Natural killer cell (primary cell): ENCODE measurements around the gene GTPBP10. TPM values are rescaled to one million over a fixed set of nuclear protein-coding genes. Genes with fewer than 3 reads are reported as not detected.

Experiments used
- ATAC-seq, 3 donors: fragments of 150-1000 bp in 2 of 3; fragments of 200-7000 bp in 1 of 3; cut with Tn5 transposase; 1 replicate in 1 of 3; 2 replicates in 2 of 3; pipeline ENCODE4 v1.10.0; 2021; ENCODE audit warnings: mild to moderate bottlenecking in 2 of 3, moderate library complexity in 2 of 3
- DNase-seq, 2 donors: peaks; one replicate each; pipeline versions ENCODE4 v3.0.0 to v3.0.0-alpha.2; 2013 to 2021; ENCODE audit warnings: mixed read lengths in 1 of 2
- H3K27ac ChIP-seq: one replicate; pipeline ENCODE4 v1.5.1; 2013; ENCODE audit warnings: mild to moderate bottlenecking, low read length
- H3K27me3 ChIP-seq: one replicate; pipeline ENCODE4 v1.6.1; 2013; ENCODE audit warnings: low read length; ENCODE audit not compliant: control insufficient read depth, insufficient read depth
- H3K36me3 ChIP-seq: one replicate; pipeline ENCODE4 v1.6.1; 2013; ENCODE audit warnings: low read length; ENCODE audit not compliant: control insufficient read depth, insufficient read depth
- H3K4me1 ChIP-seq: one replicate; pipeline ENCODE4 v1.6.1; 2013; ENCODE audit warnings: low read length; ENCODE audit not compliant: control insufficient read depth, insufficient read depth
- H3K4me3 ChIP-seq: one replicate; pipeline ENCODE4 v1.5.1; 2013; ENCODE audit warnings: low read length
- H3K9me3 ChIP-seq: one replicate; pipeline ENCODE4 v1.6.1; 2013; ENCODE audit warnings: low read length; ENCODE audit not compliant: control insufficient read depth, insufficient read depth
- H3K27ac Mint-ChIP-seq, 2 donors: one replicate each; pipeline ENCODE4 v1.8.0; 2022; ENCODE audit warnings: mild to moderate bottlenecking in 2 of 2, mixed read lengths in 2 of 2, moderate library complexity in 1 of 2
- H3K27me3 Mint-ChIP-seq, 2 donors: one replicate each; pipeline ENCODE4 v1.8.0; 2022; ENCODE audit warnings: low read depth in 2 of 2, mixed read lengths in 2 of 2
- H3K36me3 Mint-ChIP-seq: one replicate; pipeline ENCODE4 v1.8.0; 2022; ENCODE audit warnings: mixed read lengths
- H3K4me1 Mint-ChIP-seq, 2 donors: one replicate each; pipeline ENCODE4 v1.8.0; 2022; ENCODE audit warnings: mixed read lengths in 2 of 2
- H3K4me3 Mint-ChIP-seq: one replicate; pipeline ENCODE4 v1.8.0; 2022; ENCODE audit warnings: mild to moderate bottlenecking, moderate library complexity, mixed read lengths
- H3K9me3 Mint-ChIP-seq, 2 donors: one replicate each; pipeline ENCODE4 v1.8.0; 2022; ENCODE audit warnings: mixed read lengths in 2 of 2
- WGBS: methylation state at CpG from one replicate; pipeline ENCODE4 v1.1.7; 2013; ENCODE audit warnings: missing lambda C conversion rate; ENCODE audit not compliant: insufficient coverage; 5-methylcytosine and 5-hydroxymethylcytosine counted together
- intact Hi-C: fragments of 100-400 bp; cut with micrococcal nuclease; formaldehyde crosslinking; loops from one replicate; pipeline ENCODE4 v1.14.2; 2022
- total RNA-seq, 4 donors: library from RNA; stranded (reverse); fragments of 120-200 nt in 1 of 4; gene quantifications; one replicate each; pipeline versions ENCODE4 v1.2.3 to v1.2.4, GENCODE V29; 2013 to 2022
- TF ChIP-seq, protein P1 (sequence below): fragments of 200-600 bp; IDR thresholded peaks from one replicate; pipeline ENCODE4 v1.8.0; 2022; ENCODE audit warnings: antibody characterized with exemption

Gene GTPBP10
- total RNA-seq, 3 donors from 2014 or later (not counting 1 experiment from before 2014, with no cell fraction given) = 15.2 to 19.6 (median 19.2) TPM

DNA sequence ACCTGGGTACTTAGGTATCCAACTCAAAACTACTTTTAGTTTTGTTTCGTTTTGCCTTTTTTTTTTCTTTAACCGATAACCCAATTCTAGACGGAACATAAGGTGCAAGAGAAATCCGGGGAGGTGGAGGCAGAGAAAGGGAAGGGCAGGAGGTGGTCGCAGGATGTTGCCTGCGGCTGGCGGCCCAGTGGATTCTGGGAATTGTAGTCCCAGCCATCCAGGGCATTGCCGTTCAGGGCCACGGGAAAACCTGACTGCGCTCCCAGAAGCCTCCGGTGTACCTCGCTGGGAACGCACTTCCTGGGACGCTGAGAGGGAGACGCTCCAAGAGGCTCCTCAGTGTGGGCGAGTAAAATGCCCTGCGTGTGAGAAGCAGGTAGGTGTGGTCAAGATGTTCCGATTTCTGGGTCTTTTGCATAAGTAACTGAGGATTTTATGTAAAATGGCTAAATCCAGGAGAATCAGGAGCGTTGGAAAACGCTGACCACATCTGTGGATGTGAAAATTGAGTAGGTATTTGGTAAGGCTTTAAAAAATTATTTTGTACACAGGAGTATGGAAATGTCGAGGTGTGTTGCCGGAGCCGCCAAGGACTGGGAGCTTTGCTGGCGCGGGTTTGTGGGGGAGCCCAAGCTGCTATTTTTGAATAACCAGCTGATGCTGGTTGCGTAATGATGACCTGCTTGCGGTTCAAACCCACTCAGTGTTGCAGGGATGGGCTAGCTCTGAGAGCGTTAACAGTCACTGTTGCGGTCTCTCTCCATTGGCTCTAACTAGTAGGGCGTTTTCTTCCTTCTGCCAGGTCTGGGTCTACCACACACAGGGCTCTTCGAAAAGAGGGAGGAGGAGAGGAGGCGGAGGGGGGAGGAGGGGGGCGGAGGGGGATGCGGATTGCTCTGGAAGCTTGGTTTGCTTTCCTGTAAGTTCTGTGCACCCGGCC, 56.9 kb downstream of the GTPBP10 start, which contains the start of gene CLDN12:
CLDN12 (plus strand) TSS at position 288 of the 940 bp plus-strand sequence. CDS start 9,216 bp downstream, outside the sequence.
- Mint-ChIP-seq H3K27ac (peak within 1 kb of the TSS; percentile 92 to 96), H3K9me3 (peaks cover 2 to 7% of the 10 kb centered on the region in 2 donors), H3K36me3 (peaks cover 7% of the 10 kb centered on the region), H3K4me3 (peak within 1 kb of the TSS; percentile 93), H3K27me3 (no peaks in the 10 kb centered on the region), H3K4me1 (peaks cover 16 to 19% of the 10 kb centered on the region in 2 donors)
- DNase-seq (peak; percentile 72 to 91), ATAC-seq (peak; percentile 95 to 96 (median 96))
- Histone ChIP-seq H3K4me3 (peak within 1 kb of the TSS; percentile 63), H3K27me3 (no peaks in the 10 kb centered on the region), H3K4me1 (peaks cover 10% of the 10 kb centered on the region), H3K27ac (peak within 1 kb of the TSS; percentile 53), H3K9me3 (peaks cover 3% of the 10 kb centered on the region), H3K36me3 (no peaks in the 10 kb centered on the region)
- intact Hi-C loops = loop anchor here (1.0 to 2.0 kb wide), 2 partner anchors 57 to 159 kb away; partner anchors contain the start of genes CFAP69 and GTPBP10
- TF ChIP-seq, protein P1, sequence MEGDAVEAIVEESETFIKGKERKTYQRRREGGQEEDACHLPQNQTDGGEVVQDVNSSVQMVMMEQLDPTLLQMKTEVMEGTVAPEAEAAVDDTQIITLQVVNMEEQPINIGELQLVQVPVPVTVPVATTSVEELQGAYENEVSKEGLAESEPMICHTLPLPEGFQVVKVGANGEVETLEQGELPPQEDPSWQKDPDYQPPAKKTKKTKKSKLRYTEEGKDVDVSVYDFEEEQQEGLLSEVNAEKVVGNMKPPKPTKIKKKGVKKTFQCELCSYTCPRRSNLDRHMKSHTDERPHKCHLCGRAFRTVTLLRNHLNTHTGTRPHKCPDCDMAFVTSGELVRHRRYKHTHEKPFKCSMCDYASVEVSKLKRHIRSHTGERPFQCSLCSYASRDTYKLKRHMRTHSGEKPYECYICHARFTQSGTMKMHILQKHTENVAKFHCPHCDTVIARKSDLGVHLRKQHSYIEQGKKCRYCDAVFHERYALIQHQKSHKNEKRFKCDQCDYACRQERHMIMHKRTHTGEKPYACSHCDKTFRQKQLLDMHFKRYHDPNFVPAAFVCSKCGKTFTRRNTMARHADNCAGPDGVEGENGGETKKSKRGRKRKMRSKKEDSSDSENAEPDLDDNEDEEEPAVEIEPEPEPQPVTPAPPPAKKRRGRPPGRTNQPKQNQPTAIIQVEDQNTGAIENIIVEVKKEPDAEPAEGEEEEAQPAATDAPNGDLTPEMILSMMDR = no peak
- under 1% methylated on average over 35 of the region's 35 CpGs for WGBS

DNA sequence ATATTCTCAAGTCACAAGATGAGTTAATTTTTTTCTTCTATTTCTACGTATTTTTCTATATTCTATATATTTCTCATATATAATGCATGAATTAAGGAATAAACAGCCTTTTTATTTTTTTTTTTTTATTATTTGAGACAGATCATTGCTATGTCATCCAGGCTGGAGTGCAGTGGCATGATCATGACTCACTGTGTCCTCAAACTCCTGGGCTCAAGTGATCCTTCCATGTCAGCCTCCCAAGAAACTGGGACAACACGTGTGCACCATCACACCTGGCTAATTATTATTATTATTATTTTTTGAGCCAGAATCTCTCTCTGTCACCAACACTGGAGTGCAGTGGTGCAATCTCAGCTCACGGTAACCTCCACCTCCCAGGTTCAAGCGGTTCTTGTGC, 58.3 kb downstream of the GTPBP10 start:
- ATAC-seq (no peak), DNase-seq (no peak)
- H3K9me3 ChIP-seq = no peaks in the 10 kb centered on the region
- Mint-ChIP-seq H3K27me3 (no peaks in the 10 kb centered on the region), H3K4me3 (peak overlapping the region; percentile 93), H3K9me3 (peaks cover 0 to 3% of the 10 kb centered on the region in 2 donors), H3K4me1 (peaks cover 16 to 19% of the 10 kb centered on the region in 2 donors), H3K36me3 (no peaks in the 10 kb centered on the region), H3K27ac (no peak overlapping the region)
- TF ChIP-seq, protein P1 = no peak
- 100% methylated on average over 3 of the region's 4 CpGs for WGBS
- H3K4me3 ChIP-seq = no peak overlapping the region
- no peak overlapping the region for H3K27ac ChIP-seq
- H3K27me3 ChIP-seq = no peaks in the 10 kb centered on the region
- intact Hi-C loops = loop anchor here (1.0 kb wide), 1 partner anchor 58 kb away; the partner anchor contains the start of gene GTPBP10
- H3K4me1 ChIP-seq = peaks cover 10% of the 10 kb centered on the region
- H3K36me3 ChIP-seq = no peaks in the 10 kb centered on the region

DNA sequence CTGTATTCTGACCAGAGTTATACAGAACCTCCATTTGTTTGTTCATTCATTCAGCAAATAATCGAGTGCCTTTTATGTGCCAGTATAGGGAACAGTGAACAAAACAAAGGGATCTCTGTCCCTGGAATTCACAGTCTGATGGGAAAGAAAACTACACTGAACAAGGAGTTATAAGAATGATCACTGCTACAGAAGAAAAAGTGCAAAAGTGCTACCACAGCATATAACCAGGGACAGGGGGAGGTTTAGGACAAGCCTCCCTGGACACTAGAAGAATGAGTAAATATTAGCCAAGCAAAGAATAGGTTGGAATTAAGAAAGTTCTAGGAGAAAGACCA, 60.9 kb downstream of the GTPBP10 start:
- ATAC-seq (no peak), DNase-seq (no peak)
- H3K4me3 ChIP-seq = no peak overlapping the region
- H3K9me3 Mint-ChIP-seq = no peaks in the 10 kb centered on the region
- H3K4me1 ChIP-seq = peaks cover 10% of the 10 kb centered on the region
- H3K27ac ChIP-seq = no peak overlapping the region
- peaks cover 16 to 19% of the 10 kb centered on the region in 2 donors for H3K4me1 Mint-ChIP-seq
- no peaks in the 10 kb centered on the region for H3K27me3 ChIP-seq
- TF ChIP-seq, protein P1 = no peak
- no peak overlapping the region for H3K27ac Mint-ChIP-seq
- WGBS = 100% methylated on average over 1 of the region's 1 CpG
- no peak overlapping the region for H3K4me3 Mint-ChIP-seq
- intact Hi-C loops = no loop called here
- no peaks in the 10 kb centered on the region for H3K36me3 Mint-ChIP-seq
- H3K36me3 ChIP-seq = no peaks in the 10 kb centered on the region
- no peaks in the 10 kb centered on the region for H3K9me3 ChIP-seq
- H3K27me3 Mint-ChIP-seq = no peaks in the 10 kb centered on the region
